HEK293 (cell line): ENCODE results near the gene STX4.

Experiments
- CTCF ChIA-PET: fragments of 350-600 bp; formaldehyde crosslinking; extraction: SDS; loops from one replicate; lab custom pipeline; 2021; ENCODE audit warnings: antibody characterized with exemption; lab: Yijun Ruan, JAX
- POLR2A ChIA-PET: fragments of 300-600 bp; formaldehyde crosslinking; extraction: SDS; loops from one replicate; lab custom pipeline; 2020; ENCODE audit warnings: antibody characterized with exemption, inconsistent platforms; lab: Yijun Ruan, JAX
- H3K27ac ChIP-seq: fragments of 200-500 bp; sonication (Bioruptor generic); 2 replicates; pipeline ENCODE4 v1.5.1; 2014; ENCODE audit warnings: low read depth, low read length, control low read depth, inconsistent platforms; ENCODE audit errors: extremely low read depth
- H3K36me3 ChIP-seq, 2 experiments: fragments of 200-500 bp in 1 of 2; sonication (Bioruptor generic) in 1 of 2; 1 replicate in 1 of 2; 2 replicates in 1 of 2; pipeline ENCODE4 v1.5.1; 2014 to 2017; ENCODE audit warnings: inconsistent platforms in 2 of 2, low read length in 2 of 2; ENCODE audit not compliant: control insufficient read depth in 2 of 2, insufficient read depth in 1 of 2
- H3K4me1 ChIP-seq: fragments of 200-500 bp; sonication (Bioruptor generic); 2 replicates; pipeline ENCODE4 v1.5.1; 2014; ENCODE audit warnings: mild to moderate bottlenecking, low read length, inconsistent platforms; ENCODE audit not compliant: control insufficient read depth, insufficient read depth
- H3K4me3 ChIP-seq: 2 replicates; pipeline ENCODE4 v1.5.1; 2011; ENCODE audit warnings: low read depth, mild to moderate bottlenecking, control low read depth, low read length, moderate library complexity
- H3K9me3 ChIP-seq: fragments of 200-500 bp; sonication (Bioruptor generic); 2 replicates; pipeline ENCODE4 v1.5.1; 2014; ENCODE audit warnings: low read depth, low read length, inconsistent platforms; ENCODE audit not compliant: control insufficient read depth, insufficient read depth
- GFI1B ChIP-seq: fragments of 450-650 bp; formaldehyde crosslinking; IDR thresholded peaks from 2 replicates; pipeline ENCODE4 v1.5.1; 2016; ENCODE audit warnings: missing biosample characterization, missing genetic modification characterization
- HOXA7 ChIP-seq: sonication (generic); formaldehyde crosslinking; IDR thresholded peaks from 2 replicates; pipeline ENCODE4 v1.8.1; 2022; ENCODE audit warnings: missing genetic modification reagents, borderline replicate concordance
- KLF10 ChIP-seq: fragments of 450-650 bp; IDR thresholded peaks from 2 replicates; pipeline ENCODE4 v1.5.1; 2018; ENCODE audit warnings: missing biosample characterization, mild to moderate bottlenecking, missing genetic modification characterization
- SP2 ChIP-seq: fragments of 450-650 bp; formaldehyde crosslinking; IDR thresholded peaks from 2 replicates; pipeline ENCODE4 v1.5.1; 2016; ENCODE audit warnings: missing biosample characterization, missing genetic modification characterization
- SP7 ChIP-seq: fragments of 450-650 bp; formaldehyde crosslinking; IDR thresholded peaks from 2 replicates; pipeline ENCODE4 v1.5.1; 2016; ENCODE audit warnings: missing biosample characterization, missing genetic modification characterization
- ZBTB1 ChIP-seq: fragments of 450-650 bp; formaldehyde crosslinking; IDR thresholded peaks from 2 replicates; pipeline ENCODE4 v1.5.1; 2016; ENCODE audit warnings: missing biosample characterization, missing genetic modification characterization
- ZNF112 ChIP-seq: fragments of 450-650 bp; formaldehyde crosslinking; IDR thresholded peaks from 2 replicates; pipeline ENCODE4 v1.5.0; 2017; ENCODE audit warnings: missing biosample characterization, missing genetic modification characterization
- ZNF138 ChIP-seq: fragments of 450-650 bp; formaldehyde crosslinking; IDR thresholded peaks from 2 replicates; pipeline ENCODE4 v1.5.1; 2016; ENCODE audit warnings: missing biosample characterization, missing genetic modification characterization, borderline replicate concordance
- ZNF146 ChIP-seq: fragments of 450-650 bp; formaldehyde crosslinking; IDR thresholded peaks from 2 replicates; pipeline ENCODE4 v1.5.1; 2016; ENCODE audit warnings: missing biosample characterization, missing genetic modification characterization
- ZNF214 ChIP-seq: fragments of 450-650 bp; formaldehyde crosslinking; IDR thresholded peaks from 2 replicates; pipeline ENCODE4 v1.5.1; 2017; ENCODE audit warnings: missing biosample characterization, mild to moderate bottlenecking, missing genetic modification characterization, borderline replicate concordance
- ZNF221 ChIP-seq: fragments of 450-650 bp; formaldehyde crosslinking; IDR thresholded peaks from 2 replicates; pipeline ENCODE4 v1.5.1; 2017; ENCODE audit warnings: missing biosample characterization, missing genetic modification characterization, borderline replicate concordance
- ZNF23 ChIP-seq: fragments of 450-650 bp; formaldehyde crosslinking; IDR thresholded peaks from 2 replicates; pipeline ENCODE4 v1.5.1; 2016; ENCODE audit warnings: missing biosample characterization, missing genetic modification characterization, borderline replicate concordance
- ZNF274 ChIP-seq, 2 experiments: fragments of 200-500 bp in 1 of 2; fragments of 450-650 bp in 1 of 2; sonication (Bioruptor generic) in 1 of 2; formaldehyde crosslinking in 1 of 2; IDR thresholded peaks; 2 replicates each; pipeline versions ENCODE4 v1.5.1 to v1.6.1; 2014 to 2016; ENCODE audit warnings: borderline replicate concordance in 1 of 2, inconsistent platforms in 1 of 2, low read length in 1 of 2, missing biosample characterization in 1 of 2, missing genetic modification characterization in 1 of 2
- ZNF292 ChIP-seq: fragments of 450-650 bp; formaldehyde crosslinking; IDR thresholded peaks from 2 replicates; pipeline ENCODE4 v1.5.1; 2016; ENCODE audit warnings: low read depth, missing biosample characterization, missing genetic modification characterization, borderline replicate concordance
- ZNF341 ChIP-seq: fragments of 450-650 bp; formaldehyde crosslinking; IDR thresholded peaks from 2 replicates; pipeline ENCODE4; 2016; ENCODE audit warnings: low read depth, missing biosample characterization, missing genetic modification characterization
- ZNF423 ChIP-seq: fragments of 450-650 bp; formaldehyde crosslinking; IDR thresholded peaks from 2 replicates; pipeline ENCODE4 v1.5.1; 2016; ENCODE audit warnings: missing biosample characterization, missing genetic modification characterization
- ZNF544 ChIP-seq: fragments of 450-650 bp; formaldehyde crosslinking; IDR thresholded peaks from 2 replicates; pipeline ENCODE4 v1.5.0; 2017; ENCODE audit warnings: missing biosample characterization, missing genetic modification characterization
- ZNF585B ChIP-seq: fragments of 450-650 bp; formaldehyde crosslinking; IDR thresholded peaks from 2 replicates; pipeline ENCODE4 v1.5.1; 2016; ENCODE audit warnings: missing biosample characterization, missing genetic modification characterization
- ZNF670 ChIP-seq: fragments of 450-650 bp; formaldehyde crosslinking; IDR thresholded peaks from 2 replicates; pipeline ENCODE4 v1.5.1; 2016; ENCODE audit warnings: missing biosample characterization, missing genetic modification characterization, low read depth
- ZNF677 ChIP-seq: fragments of 450-650 bp; IDR thresholded peaks from 2 replicates; pipeline ENCODE4 v1.5.0; 2018; ENCODE audit warnings: missing biosample characterization, mild to moderate bottlenecking, missing genetic modification characterization, moderate library complexity
- ZNF76 ChIP-seq: fragments of 450-650 bp; formaldehyde crosslinking; IDR thresholded peaks from 2 replicates; pipeline ENCODE4; 2016; ENCODE audit warnings: low read depth, missing biosample characterization, missing genetic modification characterization, borderline replicate concordance
- TF ChIP-seq, protein P1 (sequence below): fragments of 450-650 bp; formaldehyde crosslinking; optimal IDR thresholded peaks from 2 replicates; pipeline ENCODE3; 2016; ENCODE audit warnings: missing biosample characterization, mild to moderate bottlenecking, missing genetic modification characterization

The STX4 gene

DNA sequence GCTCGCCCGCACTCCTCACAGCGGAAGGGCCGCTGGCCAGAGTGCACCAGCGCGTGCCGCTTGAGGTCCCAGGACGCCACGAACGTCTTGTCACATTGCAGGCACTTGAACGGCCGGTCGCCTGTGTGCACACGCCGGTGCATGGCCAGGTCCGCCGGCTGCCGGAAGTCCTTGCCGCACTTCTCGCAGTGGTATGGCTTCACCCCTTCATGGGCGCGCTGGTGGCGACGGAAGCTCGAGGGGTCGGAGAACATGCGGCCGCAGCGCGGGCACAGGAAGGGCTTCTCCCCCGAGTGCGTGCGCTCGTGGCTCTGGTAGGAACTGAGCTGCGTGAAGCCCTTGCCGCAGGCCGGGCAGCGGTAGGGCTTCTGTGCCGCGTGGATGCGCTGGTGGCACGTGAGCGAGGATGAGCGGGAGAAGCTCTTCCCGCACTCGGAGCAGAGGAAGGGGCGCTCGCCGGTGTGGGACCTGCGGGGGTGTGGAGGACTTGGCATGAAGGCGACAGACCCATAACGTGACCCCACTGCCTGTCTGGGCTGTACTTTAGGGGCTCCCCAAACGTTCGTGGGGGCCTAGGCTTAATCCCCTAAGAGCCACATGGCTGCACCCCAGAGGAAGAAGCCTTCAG is 28.6 kb downstream of the STX4 start:
- TF ChIP-seq ZNF138 (tag by site-specific recombination) (no peak), ZNF23 (tag by site-specific recombination) (no peak), ZNF214 (tag by site-specific recombination) (no peak), ZNF670 (tag by site-specific recombination) (no peak), ZNF146 (no peak), SP7 (tag by site-specific recombination) (no peak), HOXA7 (CRISPR knock-in tag) (no peak), ZNF585B (tag by site-specific recombination) (no peak), ZNF292 (tag by site-specific recombination) (no peak)
- TF ChIP-seq, protein P1, sequence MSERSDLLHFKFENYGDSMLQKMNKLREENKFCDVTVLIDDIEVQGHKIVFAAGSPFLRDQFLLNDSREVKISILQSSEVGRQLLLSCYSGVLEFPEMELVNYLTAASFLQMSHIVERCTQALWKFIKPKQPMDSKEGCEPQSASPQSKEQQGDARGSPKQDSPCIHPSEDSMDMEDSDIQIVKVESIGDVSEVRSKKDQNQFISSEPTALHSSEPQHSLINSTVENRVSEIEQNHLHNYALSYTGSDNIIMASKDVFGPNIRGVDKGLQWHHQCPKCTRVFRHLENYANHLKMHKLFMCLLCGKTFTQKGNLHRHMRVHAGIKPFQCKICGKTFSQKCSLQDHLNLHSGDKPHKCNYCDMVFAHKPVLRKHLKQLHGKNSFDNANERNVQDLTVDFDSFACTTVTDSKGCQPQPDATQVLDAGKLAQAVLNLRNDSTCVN, result no peak
- POLR2A ChIA-PET, result interaction anchor here (0.7 kb wide), 1 partner anchor 15 kb away, joined by 4 read pairs; no protein-coding TSS in a partner anchor
- CTCF ChIA-PET, result interaction anchor here (0.6 kb wide), 1 partner anchor 84 kb away, joined by 3 read pairs; no protein-coding TSS in a partner anchor

DNA sequence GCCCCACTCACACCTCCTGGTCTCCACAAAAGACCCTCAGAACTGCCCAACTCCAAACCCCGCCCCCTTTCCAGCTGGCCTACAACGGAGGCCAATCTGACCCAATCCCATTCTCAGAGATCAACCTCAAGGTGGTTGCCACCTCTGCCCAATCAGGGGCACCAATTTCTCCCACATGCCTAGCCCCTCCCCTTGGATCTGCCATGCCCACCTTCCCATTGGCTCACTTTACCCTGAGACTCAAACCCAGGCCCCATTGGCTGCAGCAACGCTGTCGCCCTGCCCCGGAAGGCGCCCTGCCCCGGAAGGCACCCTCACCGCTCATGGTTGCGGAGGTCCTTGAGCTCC is 30.1 kb downstream of the STX4 start:
- TF ChIP-seq SP2 (tag by site-specific recombination), result peak; percentile 43
- no peak for TF ChIP-seq ZNF274 (IDR thresholded peaks at IDR 0.05; ENCODE audit: low read length)
- no peak for TF ChIP-seq ZNF274 (tag by site-specific recombination; IDR thresholded peaks at IDR 0.05; ENCODE audit: borderline replicate concordance)
- no peak overlapping the region for H3K4me3 ChIP-seq
- no peaks in the 10 kb centered on the region for H3K4me1 ChIP-seq
- no peak overlapping the region for H3K27ac ChIP-seq
- ChIA-PET POLR2A (no interaction called here), CTCF (no interaction called here)
- H3K9me3 ChIP-seq, result no peaks in the 10 kb centered on the region
- H3K36me3 ChIP-seq, result peaks cover under 1 to 38% of the 10 kb centered on the region in 2 experiments; a peak in 2 of 3 replicates

More for the DNA sequence above, 28.6 kb downstream of the STX4 start:
- H3K4me3 ChIP-seq, result no peak overlapping the region
- H3K27ac ChIP-seq, result no peak overlapping the region
- H3K36me3 ChIP-seq, result peaks cover 5 to 38% of the 10 kb centered on the region in 2 experiments; a peak in 2 of 3 replicates
- H3K4me1 ChIP-seq, result no peaks in the 10 kb centered on the region
- no peaks in the 10 kb centered on the region for H3K9me3 ChIP-seq

DNA sequence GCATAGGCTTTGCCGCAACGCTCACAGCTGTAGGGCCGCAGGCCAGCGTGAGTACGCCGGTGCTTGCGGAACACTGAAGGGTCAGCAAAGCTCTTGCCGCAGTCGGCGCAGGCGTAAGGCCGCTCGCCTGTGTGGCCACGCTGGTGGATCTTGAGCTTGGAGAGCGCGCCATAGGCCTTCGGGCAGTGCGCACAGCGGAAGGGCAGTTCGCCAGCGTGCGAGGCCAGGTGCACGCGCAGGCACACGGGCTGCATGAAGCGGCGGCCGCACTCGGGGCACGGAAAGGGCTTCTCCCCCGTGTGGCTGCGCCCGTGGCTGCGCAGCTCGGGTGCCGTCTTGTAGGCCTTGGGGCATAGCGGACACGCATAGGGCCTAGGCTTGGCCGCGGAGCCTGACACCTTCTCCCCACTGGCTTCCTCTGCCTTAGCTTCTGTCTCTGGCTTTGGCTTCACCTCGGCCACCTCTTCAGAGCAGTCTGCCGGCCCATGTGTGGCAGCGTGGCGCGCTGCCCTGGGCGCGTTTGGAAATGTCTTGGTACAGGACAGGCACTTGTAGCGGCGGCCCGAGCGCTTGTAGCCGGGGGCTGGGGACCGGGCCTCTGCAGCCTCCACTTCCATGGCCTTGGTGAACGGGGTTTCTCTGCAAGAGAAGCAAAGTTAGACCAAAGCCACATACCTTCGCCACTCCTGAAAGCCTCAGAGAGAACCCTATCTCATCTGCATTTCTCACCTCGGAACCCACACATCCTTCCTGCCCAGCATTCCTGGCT is 30.7 kb downstream of the STX4 start:
- POLR2A ChIA-PET, result interaction anchor here (1.4 kb wide), 1 partner anchor 10 kb away, joined by 5 read pairs; the partner anchor contains the start of gene ZNF668
- no peaks in the 10 kb centered on the region for H3K4me1 ChIP-seq
- H3K36me3 ChIP-seq, result peaks cover 0 to 38% of the 10 kb centered on the region in 2 experiments; a peak in 2 of 3 replicates
- H3K4me3 ChIP-seq, result no peak overlapping the region
- TF ChIP-seq ZNF221 (tag by site-specific recombination) (no peak), ZNF341 (tag by site-specific recombination) (no peak), ZNF112 (no peak), KLF10 (tag by site-specific recombination) (no peak), ZNF544 (tag by site-specific recombination) (no peak), ZNF76 (tag by site-specific recombination) (no peak), ZBTB1 (tag by site-specific recombination) (no peak), ZNF292 (tag by site-specific recombination) (no peak), GFI1B (tag by site-specific recombination) (no peak), ZNF677 (tag by site-specific recombination) (no peak), ZNF423 (no peak)
- CTCF ChIA-PET, result interaction anchor here (0.5 kb wide), 1 partner anchor 651 kb away, joined by 3 read pairs; no protein-coding TSS in a partner anchor
- H3K27ac ChIP-seq, result no peak overlapping the region
- no peaks in the 10 kb centered on the region for H3K9me3 ChIP-seq
